Measurements from ENCODE around the gene RAD51B.

The RAD51B gene

GRCh38 chr14:68471964-68472508 is 652.5 kb downstream of the RAD51B start:
- TF ChIP-seq POLR2AphosphoS5 (IDR thresholded peaks at IDR 0.05; ENCODE audit: low read depth) (no peak), CTCF (IDR thresholded peaks at IDR 0.05; ENCODE audit: insufficient read depth, low read length) (no peak), SPI1 (IDR thresholded peaks at IDR 0.05; ENCODE audit: borderline replicate concordance, low read depth) (no peak), GABPA (IDR thresholded peaks at IDR 0.05; ENCODE audit: low read depth) (no peak)
- TF ChIP-seq, protein P1, sequence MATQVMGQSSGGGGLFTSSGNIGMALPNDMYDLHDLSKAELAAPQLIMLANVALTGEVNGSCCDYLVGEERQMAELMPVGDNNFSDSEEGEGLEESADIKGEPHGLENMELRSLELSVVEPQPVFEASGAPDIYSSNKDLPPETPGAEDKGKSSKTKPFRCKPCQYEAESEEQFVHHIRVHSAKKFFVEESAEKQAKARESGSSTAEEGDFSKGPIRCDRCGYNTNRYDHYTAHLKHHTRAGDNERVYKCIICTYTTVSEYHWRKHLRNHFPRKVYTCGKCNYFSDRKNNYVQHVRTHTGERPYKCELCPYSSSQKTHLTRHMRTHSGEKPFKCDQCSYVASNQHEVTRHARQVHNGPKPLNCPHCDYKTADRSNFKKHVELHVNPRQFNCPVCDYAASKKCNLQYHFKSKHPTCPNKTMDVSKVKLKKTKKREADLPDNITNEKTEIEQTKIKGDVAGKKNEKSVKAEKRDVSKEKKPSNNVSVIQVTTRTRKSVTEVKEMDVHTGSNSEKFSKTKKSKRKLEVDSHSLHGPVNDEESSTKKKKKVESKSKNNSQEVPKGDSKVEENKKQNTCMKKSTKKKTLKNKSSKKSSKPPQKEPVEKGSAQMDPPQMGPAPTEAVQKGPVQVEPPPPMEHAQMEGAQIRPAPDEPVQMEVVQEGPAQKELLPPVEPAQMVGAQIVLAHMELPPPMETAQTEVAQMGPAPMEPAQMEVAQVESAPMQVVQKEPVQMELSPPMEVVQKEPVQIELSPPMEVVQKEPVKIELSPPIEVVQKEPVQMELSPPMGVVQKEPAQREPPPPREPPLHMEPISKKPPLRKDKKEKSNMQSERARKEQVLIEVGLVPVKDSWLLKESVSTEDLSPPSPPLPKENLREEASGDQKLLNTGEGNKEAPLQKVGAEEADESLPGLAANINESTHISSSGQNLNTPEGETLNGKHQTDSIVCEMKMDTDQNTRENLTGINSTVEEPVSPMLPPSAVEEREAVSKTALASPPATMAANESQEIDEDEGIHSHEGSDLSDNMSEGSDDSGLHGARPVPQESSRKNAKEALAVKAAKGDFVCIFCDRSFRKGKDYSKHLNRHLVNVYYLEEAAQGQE (IDR thresholded peaks at IDR 0.05; ENCODE audit: insufficient replicate concordance, low read depth) = no peak
- H3K27me3 ChIP-seq (ENCODE audit: insufficient read depth, poor library complexity, severe bottlenecking) = no peaks in the 10 kb centered on the region
- H3K27ac ChIP-seq (replicated peaks) = no peak overlapping the region
- DNase-seq (ENCODE audit: low read depth in 1 of 2, low spot score in 1 of 2) = no peak
- no peak overlapping the region for H3K4me3 ChIP-seq (replicated peaks; ENCODE audit: insufficient read depth, low read length)

DNA sequence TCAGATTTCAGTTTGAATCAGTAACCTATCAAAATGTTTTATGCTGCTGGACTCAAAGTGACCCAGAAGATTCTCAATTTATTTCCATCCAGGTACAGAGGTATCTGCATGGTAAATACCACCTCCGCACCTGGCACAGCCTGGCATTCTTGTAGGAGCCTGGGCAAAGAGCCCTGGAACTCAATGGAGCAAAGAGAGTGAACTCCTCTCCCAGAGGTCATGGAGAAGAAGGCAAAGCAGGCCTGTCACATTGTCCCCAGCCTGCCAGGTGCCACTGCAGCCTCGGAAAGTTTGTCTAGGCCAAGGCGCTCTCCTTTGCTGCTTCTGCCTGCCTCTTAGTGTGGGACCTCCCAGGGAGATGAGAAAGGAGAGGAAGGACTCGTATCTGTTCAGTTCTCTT is 653.5 kb downstream of the RAD51B start:
- Histone ChIP-seq H3K27ac (replicated peaks) (no peak overlapping the region), H3K27me3 (ENCODE audit: insufficient read depth, poor library complexity, severe bottlenecking) (no peaks in the 10 kb centered on the region), H3K4me3 (replicated peaks; ENCODE audit: insufficient read depth, low read length) (no peak overlapping the region)
- DNase-seq (ENCODE audit: low read depth in 1 of 2, low spot score in 1 of 2) = no peak
- TF ChIP-seq, protein P1 (IDR thresholded peaks at IDR 0.05; ENCODE audit: insufficient replicate concordance, low read depth) = no peak
- TF ChIP-seq GABPA (IDR thresholded peaks at IDR 0.05; ENCODE audit: low read depth) = no peak
- no peak for TF ChIP-seq POLR2AphosphoS5 (IDR thresholded peaks at IDR 0.05; ENCODE audit: low read depth)
- TF ChIP-seq SPI1 (IDR thresholded peaks at IDR 0.05; ENCODE audit: borderline replicate concordance, low read depth) = no peak
- TF ChIP-seq CTCF (IDR thresholded peaks at IDR 0.05; ENCODE audit: insufficient read depth, low read length) = no peak

GRCh38 chr14:68473794-68474193 is 654.2 kb downstream of the RAD51B start:
- TF ChIP-seq, protein P1 (IDR thresholded peaks at IDR 0.05; ENCODE audit: insufficient replicate concordance, low read depth) = no peak
- TF ChIP-seq GABPA (IDR thresholded peaks at IDR 0.05; ENCODE audit: low read depth) (no peak), POLR2AphosphoS5 (IDR thresholded peaks at IDR 0.05; ENCODE audit: low read depth) (no peak)
- Histone ChIP-seq H3K27ac (replicated peaks) (no peak overlapping the region), H3K4me3 (replicated peaks; ENCODE audit: insufficient read depth, low read length) (no peak overlapping the region), H3K27me3 (ENCODE audit: insufficient read depth, poor library complexity, severe bottlenecking) (no peaks in the 10 kb centered on the region)
- peak in 1 of 2 experiments; percentile 18 for DNase-seq (ENCODE audit: low read depth in 1 of 2, low spot score in 1 of 2)

Measured in HL-60 (cell line).